IMR-90 (cell line): ENCODE data around the gene STX8. TPM values are rescaled to one million over a fixed set of nuclear protein-coding genes. Genes with fewer than 3 reads are reported as not detected.
A peak's percentile ranks its signal among the peaks of the same experiment; 100 is the strongest.

Source experiments
- ATAC-seq: fragments of 200-7000 bp; cut with Tn5 transposase; 2 replicates; pipeline ENCODE4 v1.9.1; 2020; ENCODE audit warnings: low read depth, mild to moderate bottlenecking, moderate library complexity
- BruUV-seq: library from RNA; stranded (reverse); fragments of 400-500 nt; replicated peaks from 2 replicates; lab custom pipeline; 2021; lab: Mats Ljungman, UMichigan
- CTCF ChIA-PET: fragments of 300-600 bp; formaldehyde crosslinking; extraction: SDS; loops from one replicate; lab custom pipeline; 2021; ENCODE audit warnings: antibody characterized with exemption; lab: Yijun Ruan, JAX
- POLR2A ChIA-PET: fragments of 300-600 bp; sonication (Branson Sonifier 250); formaldehyde crosslinking; loops from one replicate; lab custom pipeline; 2022; ENCODE audit warnings: antibody characterized with exemption; ENCODE audit not compliant: unreplicated experiment; lab: Charles Lee
- DNase-seq: peaks from one replicate; pipeline ENCODE4 v3.0.0; 2013
- H2AFZ ChIP-seq: replicated peaks from 2 replicates; pipeline ENCODE3; 2013; ENCODE audit warnings: low read length, mild to moderate bottlenecking; ENCODE audit not compliant: poor library complexity
- H2AK5ac ChIP-seq: 2 replicates; pipeline ENCODE4 v1.6.1; 2013; ENCODE audit warnings: low read depth, low read length, inconsistent platforms
- H2AK9ac ChIP-seq: replicated peaks from 2 replicates; pipeline ENCODE3; 2013; ENCODE audit warnings: mild to moderate bottlenecking, low read depth, low read length, moderate library complexity; ENCODE audit not compliant: poor library complexity
- H2BK120ac ChIP-seq: 2 replicates; pipeline ENCODE4 v1.6.1; 2013; ENCODE audit warnings: low read depth, low read length, inconsistent platforms
- H2BK15ac ChIP-seq: 3 replicates; pipeline ENCODE4 v1.6.1; 2013; ENCODE audit warnings: low read depth, low read length, inconsistent platforms
- H2BK20ac ChIP-seq: 2 replicates; pipeline ENCODE4 v1.6.1; 2013; ENCODE audit warnings: low read depth, mild to moderate bottlenecking, inconsistent platforms, low read length, moderate library complexity
- H2BK5ac ChIP-seq: 2 replicates; pipeline ENCODE4 v1.6.1; 2013; ENCODE audit warnings: mild to moderate bottlenecking, low read depth, low read length, inconsistent platforms; ENCODE audit not compliant: poor library complexity, severe bottlenecking
- H3K14ac ChIP-seq: replicated peaks from 2 replicates; pipeline ENCODE4 v1.6.1; 2013; ENCODE audit warnings: low read depth, low read length, inconsistent platforms
- H3K18ac ChIP-seq: 2 replicates; pipeline ENCODE4 v1.6.1; 2013; ENCODE audit warnings: low read depth, low read length, control low read depth
- H3K23ac ChIP-seq: 2 replicates; pipeline ENCODE4 v1.6.1; 2013; ENCODE audit warnings: low read depth, low read length, inconsistent platforms
- H3K27ac ChIP-seq: 2 replicates; pipeline ENCODE4 v1.5.1; 2013; ENCODE audit warnings: mild to moderate bottlenecking, control low read depth, low read length; ENCODE audit not compliant: insufficient read depth
- H3K27me3 ChIP-seq: 2 replicates; pipeline ENCODE4 v1.6.1; 2013; ENCODE audit warnings: low read length; ENCODE audit not compliant: control insufficient read depth, insufficient read depth
- H3K36me3 ChIP-seq: 2 replicates; pipeline ENCODE4 v1.6.1; 2013; ENCODE audit warnings: low read length, mixed read lengths; ENCODE audit not compliant: control insufficient read depth, insufficient read depth
- H3K4ac ChIP-seq: 2 replicates; pipeline ENCODE4 v1.6.1; 2013; ENCODE audit warnings: low read depth, low read length, inconsistent platforms
- H3K4me1 ChIP-seq: 2 replicates; pipeline ENCODE4 v1.6.1; 2013; ENCODE audit warnings: low read length, mixed read lengths; ENCODE audit not compliant: control insufficient read depth, insufficient read depth
- H3K4me2 ChIP-seq: 2 replicates; pipeline ENCODE4 v1.6.1; 2013; ENCODE audit warnings: low read depth, mild to moderate bottlenecking, control low read depth, low read length, moderate library complexity
- H3K4me3 ChIP-seq: 2 replicates; pipeline ENCODE4 v1.5.1; 2013; ENCODE audit warnings: low read depth, mild to moderate bottlenecking, control low read depth, low read length, moderate library complexity; ENCODE audit not compliant: insufficient read depth
- H3K56ac ChIP-seq: 2 replicates; pipeline ENCODE4 v1.6.1; 2013; ENCODE audit warnings: low read length, inconsistent platforms; ENCODE audit not compliant: insufficient read depth; ENCODE audit errors: extremely low read depth
- H3K79me1 ChIP-seq, 2 experiments: 2 replicates each; pipeline ENCODE4 v1.6.1; 2013; ENCODE audit warnings: low read length in 2 of 2, inconsistent platforms in 1 of 2, low read depth in 1 of 2
- H3K9ac ChIP-seq: 2 replicates; pipeline ENCODE4 v1.6.1; 2013; ENCODE audit warnings: low read depth, low read length, control low read depth
- H3K9me1 ChIP-seq: 2 replicates; pipeline ENCODE4 v1.6.1; 2013; ENCODE audit warnings: low read length, inconsistent platforms; ENCODE audit not compliant: insufficient read depth
- H3K9me3 ChIP-seq: 2 replicates; pipeline ENCODE4 v1.6.1; 2013; ENCODE audit warnings: low read length; ENCODE audit not compliant: control insufficient read depth, insufficient read depth
- H4K20me1 ChIP-seq: 2 replicates; pipeline ENCODE4 v1.6.1; 2013; ENCODE audit warnings: low read length, inconsistent platforms; ENCODE audit not compliant: insufficient read depth
- H4K5ac ChIP-seq: 2 replicates; pipeline ENCODE4 v1.6.1; 2013; ENCODE audit warnings: mild to moderate bottlenecking, low read depth, low read length, control low read depth
- H4K8ac ChIP-seq, 2 experiments: 2 replicates each; pipeline ENCODE4 v1.6.1; 2013; ENCODE audit warnings: low read depth in 2 of 2, low read length in 2 of 2, control low read depth in 1 of 2, inconsistent platforms in 1 of 2
- H4K91ac ChIP-seq: 2 replicates; pipeline ENCODE4 v1.6.1; 2013; ENCODE audit warnings: low read depth, low read length, inconsistent platforms; ENCODE audit not compliant: insufficient read depth
- CHD1 ChIP-seq: IDR thresholded peaks from 2 replicates; pipeline ENCODE4 v1.6.1; 2012; ENCODE audit warnings: low read depth, low read length, improper control_type of control experiment
- ELK1 ChIP-seq: fragments of 150-350 bp; IDR thresholded peaks from 2 replicates; pipeline ENCODE4 v1.6.1; 2016; ENCODE audit warnings: low read depth, mild to moderate bottlenecking, low read length, moderate library complexity, borderline replicate concordance
- FOS ChIP-seq: fragments of 150-350 bp; IDR thresholded peaks from 2 replicates; pipeline ENCODE4 v1.6.1; 2016; ENCODE audit warnings: low read depth, low read length
- MXI1 ChIP-seq: IDR thresholded peaks from 2 replicates; pipeline ENCODE4 v1.6.1; 2012; ENCODE audit warnings: low read depth, mild to moderate bottlenecking, low read length, moderate library complexity, borderline replicate concordance
- NFE2L2 ChIP-seq: fragments of 150-350 bp; IDR thresholded peaks from 2 replicates; pipeline ENCODE4 v1.6.1; 2016; ENCODE audit warnings: low read depth, mild to moderate bottlenecking, low read length
- RAD21 ChIP-seq: IDR thresholded peaks from 2 replicates; pipeline ENCODE4 v1.6.1; 2012; ENCODE audit warnings: low read length, improper control_type of control experiment
- RCOR1 ChIP-seq: IDR thresholded peaks from 2 replicates; pipeline ENCODE4 v1.6.1; 2012; ENCODE audit warnings: mild to moderate bottlenecking, low read length, improper control_type of control experiment; ENCODE audit not compliant: insufficient replicate concordance
- RFX5 ChIP-seq: IDR thresholded peaks from 2 replicates; pipeline ENCODE4 v1.8.0; 2012; ENCODE audit warnings: low read depth, mild to moderate bottlenecking, low read length, moderate library complexity
- SMC3 ChIP-seq: fragments of 150-350 bp; IDR thresholded peaks from 2 replicates; pipeline ENCODE4 v1.6.1; 2016; ENCODE audit warnings: low read depth, mild to moderate bottlenecking, antibody characterized with exemption, low read length, moderate library complexity
- WGBS, 2 experiments: methylation state at CpG; one replicate each; pipeline versions ENCODE4 v1.1.5 to v1.1.7; 2013; ENCODE audit warnings: missing lambda C conversion rate in 2 of 2; ENCODE audit not compliant: insufficient read length in 1 of 2; ENCODE audit errors: extremely low coverage in 2 of 2; 5-methylcytosine and 5-hydroxymethylcytosine counted together
- dilution Hi-C: fragments of 300-500 bp; cut with HindIII; formaldehyde crosslinking; loops from one replicate; pipeline ENCODE4 v1.14.3; 2018; ENCODE audit warnings: low sequenced_read_pairs; ENCODE audit not compliant: unreplicated experiment
- in situ Hi-C: fragments of 300-500 bp; cut with MboI; formaldehyde crosslinking; loops from 3 replicates; pipeline ENCODE4 v1.14.3; 2019; ENCODE audit warnings: low sequenced_read_pairs, inconsistent platforms, mixed read lengths
- intact Hi-C: fragments of 100-400 bp; cut with micrococcal nuclease; formaldehyde crosslinking; loops from 2 replicates; pipeline ENCODE4 v1.10.0; 2022
- polyA plus RNA-seq, 3 experiments: library from polyadenylated mRNA; depleted of rRNA; stranded (reverse); fragments of >200 nt; gene quantifications; 2 replicates each; pipeline ENCODE4 v1.2.3, GENCODE V29; 2012; ENCODE audit warnings: low replicate concordance in 1 of 3
- total RNA-seq: library from RNA; depleted of rRNA; stranded (reverse); fragments of >200 nt; gene quantifications from 2 replicates; pipeline ENCODE4 v1.2.3, GENCODE V29; 2012

The STX8 gene
- total and polyA plus RNA-seq, 2 of the 4 experiments (the other 2 are of a cell fraction), result 26.5 to 47.0 TPM

- 30% methylated on average over 4 of the region's 12 CpGs; no CpG with 5 or more reads in 1 of the 2 experiments for WGBS, 2 experiments
- Histone ChIP-seq H3K56ac (no peak overlapping the region), H3K4me2 (no peak overlapping the region), H3K9ac (no peak overlapping the region), H2BK5ac (no peak overlapping the region), H3K9me3 (no peaks in the 10 kb centered on the region), H3K27me3 (no peaks in the 10 kb centered on the region), H2AFZ (no peak overlapping the region), H3K9me1 (no peaks in the 10 kb centered on the region; the same call in 1 of the 2 replicates), H2BK15ac (no peak overlapping the region), H2BK20ac (no peak overlapping the region), H3K4ac (no peak overlapping the region), H3K23ac (no peak overlapping the region), H4K20me1 (no peaks in the 10 kb centered on the region), H3K18ac (no peak overlapping the region), H4K8ac (no peak overlapping the region), H3K79me1 (no peaks in the 10 kb centered on the region), H4K91ac (no peak overlapping the region), H3K4me3 (no peak overlapping the region), H3K4me1 (peaks cover 2% of the 10 kb centered on the region), H3K27ac (no peak overlapping the region), H3K36me3 (no peaks in the 10 kb centered on the region), H2AK9ac (no peak overlapping the region), H2AK5ac (no peak overlapping the region), H4K5ac (no peak overlapping the region), H3K14ac (no peak overlapping the region), H2BK120ac (peak overlapping the region; percentile 32; the same call in 1 of the 2 replicates)
- BruUV-seq, result no TSS peak
- dilution Hi-C loops, result loop anchor here (25.0 kb wide), 1 partner anchor 103 kb away; no protein-coding TSS in a partner anchor
- ChIA-PET CTCF (interaction anchor here (0.5 kb wide), 1 partner anchor 60 kb away, joined by 3 read pairs; no protein-coding TSS in a partner anchor), POLR2A (no interaction called here)
- no peak for ATAC-seq
- TF ChIP-seq FOS (no peak), RCOR1 (no peak), RAD21 (no peak), RFX5 (no peak), ELK1 (no peak), SMC3 (no peak), NFE2L2 (no peak), CHD1 (no peak), MXI1 (no peak)
- in situ Hi-C loops, result no loop called here
- no peak for DNase-seq
- intact Hi-C loops, result loop anchor here (10.0 kb wide), 1 partner anchor 64 kb away; no protein-coding TSS in a partner anchor
Measured at GRCh38 chr17:9408868-9409829, 166.5 kb downstream of the STX8 start.
